Panc1 (cell line): Measurements from ENCODE around the gene DEPDC5. TPM values are rescaled to one million over a fixed set of nuclear protein-coding genes. Genes with fewer than 3 reads are reported as not detected.
A peak's percentile ranks its signal among the peaks of the same experiment; 100 is the strongest.
"Not testable (repeated sequence)": the region's sequence is repeated elsewhere in the genome, so short reads cannot be mapped to it uniquely, and the experiment has no call there.

Experiments used
- ATAC-seq: fragments of 200-7000 bp; cut with Tn5 transposase; 2 replicates; pipeline ENCODE4 v1.9.1; 2020; ENCODE audit warnings: mild to moderate bottlenecking, moderate library complexity
- Bru-seq: library from RNA; stranded (reverse); fragments of 400-500 nt; gene quantifications from one replicate; lab custom pipeline; 2021; lab: Mats Ljungman, UMichigan
- BruChase-seq, 2 experiments: library from RNA; stranded (reverse); fragments of 400-500 nt; gene quantifications; one replicate each; lab custom pipeline; 2021; lab: Mats Ljungman, UMichigan
- BruUV-seq: library from RNA; stranded (reverse); fragments of 400-500 nt; replicated peaks from 2 replicates; lab custom pipeline; 2021; lab: Mats Ljungman, UMichigan
- CTCF ChIA-PET: fragments of 300-600 bp; sonication (Branson Sonifier 250); formaldehyde crosslinking; loops from one replicate; lab custom pipeline; 2022; ENCODE audit warnings: antibody characterized with exemption; lab: Charles Lee
- POLR2A ChIA-PET: fragments of 300-600 bp; sonication (Branson Sonifier 250); formaldehyde crosslinking; loops from one replicate; lab custom pipeline; 2022; ENCODE audit warnings: antibody characterized with exemption; lab: Charles Lee
- DNase-seq: peaks from one replicate; pipeline ENCODE4 v3.0.0-alpha.2; 2010; ENCODE audit warnings: low read depth, low spot score
- H3K27ac ChIP-seq: 2 replicates; pipeline ENCODE4 v1.5.1; 2011; ENCODE audit warnings: mild to moderate bottlenecking, low read length, inconsistent platforms
- H3K27me3 ChIP-seq: fragments of 200-500 bp; sonication (Bioruptor generic); 2 replicates; pipeline ENCODE4 v1.6.0; 2014; ENCODE audit warnings: low read length, inconsistent platforms; ENCODE audit not compliant: control insufficient read depth, insufficient read depth
- H3K36me3 ChIP-seq: fragments of 200-500 bp; sonication (Bioruptor generic); 2 replicates; pipeline ENCODE4 v1.5.1; 2014; ENCODE audit warnings: inconsistent platforms, mild to moderate bottlenecking, low read length, moderate library complexity; ENCODE audit not compliant: control insufficient read depth, insufficient read depth
- H3K4me1 ChIP-seq: 2 replicates; pipeline ENCODE4 v1.5.1; 2011; ENCODE audit warnings: inconsistent platforms, mild to moderate bottlenecking, low read length, moderate library complexity; ENCODE audit not compliant: control insufficient read depth, insufficient read depth
- H3K4me3 ChIP-seq, 2 experiments: 2 replicates each; pipeline ENCODE4 v1.5.1; 2011 to 2012; ENCODE audit warnings: low read depth in 2 of 2, low read length in 2 of 2, mild to moderate bottlenecking in 2 of 2, inconsistent platforms in 1 of 2, moderate library complexity in 1 of 2
- H3K9me3 ChIP-seq: fragments of 200-500 bp; sonication (Bioruptor generic); 2 replicates; pipeline ENCODE4 v1.5.1; 2014; ENCODE audit warnings: low read depth, mild to moderate bottlenecking, inconsistent platforms, low read length, moderate library complexity; ENCODE audit not compliant: control insufficient read depth, insufficient read depth
- POLR2AphosphoS5 ChIP-seq: IDR thresholded peaks from 2 replicates; pipeline ENCODE4 v1.6.1; 2012; ENCODE audit warnings: mild to moderate bottlenecking, low read depth, low read length, moderate library complexity
- SIN3A ChIP-seq: IDR thresholded peaks from 2 replicates; pipeline ENCODE4 v1.6.1; 2012; ENCODE audit warnings: low read depth, mild to moderate bottlenecking, low read length, moderate library complexity, borderline replicate concordance; ENCODE audit not compliant: insufficient read depth
- TCF7L2 ChIP-seq: IDR thresholded peaks from 2 replicates; pipeline ENCODE4 v1.6.1; 2011; ENCODE audit warnings: mild to moderate bottlenecking, low read depth, low read length, inconsistent platforms
- in situ Hi-C: cut with HindIII; loops from 2 replicates; pipeline ENCODE4 v1.10.0; 2016; ENCODE audit warnings: low sequenced_read_pairs, low pct_unique_long_range_greater_than_20kb
- intact Hi-C: fragments of 100-400 bp; cut with micrococcal nuclease; formaldehyde crosslinking; loops from one replicate; pipeline ENCODE4 v1.10.0; 2022; ENCODE audit not compliant: unreplicated experiment
- long read RNA-seq: library from polyadenylated mRNA; unstranded; transcript quantifications from one replicate; pipeline ENCODE4 v2.0.0, GENCODE V29; 2021; ENCODE audit not compliant: unreplicated experiment
- polyA plus RNA-seq: library from polyadenylated mRNA; unstranded; fragments of >200 nt; gene quantifications from one replicate; pipeline ENCODE4 v1.2.1, GENCODE V29; 2012; ENCODE audit warnings: missing spikeins; ENCODE audit not compliant: insufficient read length
- total RNA-seq: library from RNA; stranded (reverse); gene quantifications from one replicate; pipeline ENCODE4 v1.2.1, GENCODE V29; 2021; ENCODE audit not compliant: unreplicated experiment
- TF ChIP-seq, protein P1 (sequence below), 2 experiments: IDR thresholded peaks; 2 replicates each; pipeline ENCODE4 v1.6.1; 2011 to 2012; ENCODE audit warnings: low read depth in 2 of 2, control low read depth in 1 of 2, low read length in 1 of 2, mild to moderate bottlenecking in 1 of 2, moderate library complexity in 1 of 2; ENCODE audit not compliant: insufficient read depth in 1 of 2
- TF ChIP-seq, protein P2 (sequence below): fragments of 450-650 bp; IDR thresholded peaks from 2 replicates; pipeline ENCODE4 v1.5.1; 2017; ENCODE audit warnings: mild to moderate bottlenecking

The DEPDC5 gene
- total RNA-seq (20.2 TPM), Bru-seq, nascent RNA (percentile 64 among the genes with signal in this experiment), BruChase-seq, experiment 1, labeled RNA remaining after a 2-hour chase (percentile 79 among the genes with signal in this experiment), BruChase-seq, experiment 2, labeled RNA remaining after a 6-hour chase (percentile 80 among the genes with signal in this experiment)
- 8.0 TPM for polyA plus RNA-seq
- long read RNA-seq, partial matches to known transcripts = 3 of 10 reads
- long read RNA-seq, other reads (novel, unspliced or antisense) = 2 of 10 reads

DNA sequence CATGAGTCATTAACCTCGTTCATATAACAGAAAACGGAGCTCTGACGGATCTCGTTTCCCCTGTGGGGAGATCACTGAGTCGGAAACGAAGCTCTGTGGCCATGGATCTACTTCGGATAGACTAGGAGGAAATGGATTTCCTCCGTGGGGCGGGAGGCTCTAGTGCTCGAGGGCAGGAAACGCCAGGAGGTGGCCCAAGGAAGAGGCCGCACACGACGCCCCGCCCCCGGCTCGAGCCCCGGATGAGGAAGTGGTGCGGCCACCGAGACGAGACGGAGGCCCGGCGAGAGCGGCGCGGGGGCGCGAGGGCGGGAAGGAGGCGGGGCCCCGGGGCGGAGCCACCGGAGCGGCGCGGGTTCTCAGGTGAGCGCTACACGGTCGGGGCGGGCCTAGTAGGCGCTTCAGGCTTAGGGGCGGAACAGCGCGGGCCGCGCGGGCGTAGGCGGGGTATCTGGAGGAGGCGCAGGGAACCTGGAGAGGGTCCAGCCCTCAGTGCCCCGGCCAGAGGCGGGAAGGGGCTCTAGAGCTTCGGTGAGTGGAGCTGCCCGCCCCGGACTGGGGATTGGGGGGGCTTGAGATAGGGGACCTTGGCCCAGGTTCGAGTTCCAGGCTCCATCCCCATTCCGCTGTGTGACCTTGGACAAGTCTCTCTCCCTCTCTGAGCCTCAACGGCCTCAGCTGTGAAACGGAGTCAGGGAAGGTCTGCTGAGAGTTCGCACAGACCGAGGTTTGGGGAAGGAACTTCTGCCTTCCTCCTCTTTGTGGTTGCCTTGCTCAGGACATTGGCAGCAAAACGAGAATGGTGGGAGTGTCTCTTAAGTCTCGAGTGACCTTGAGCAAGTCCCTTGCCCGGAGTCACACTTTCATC, at the start of gene DEPDC5:
Gene DEPDC5 (plus strand): TSS at position 386 of the 868 bp plus-strand sequence. CDS start 903 bp downstream, outside the sequence.
- POLR2A ChIA-PET = no interaction called here
- in situ Hi-C loops (no loop called here), intact Hi-C loops (no loop called here)
- peak; percentile 90 for ATAC-seq
- Histone ChIP-seq H3K27ac (peak within 1 kb of the TSS; percentile 97), H3K4me1 (peaks cover 20% of the 10 kb centered on the region), H3K36me3 (peaks cover 10% of the 10 kb centered on the region; the same call in 1 of the 2 replicates), H3K27me3 (no peaks in the 10 kb centered on the region), H3K4me3 (peak within 1 kb of the TSS; percentile 84 to 91), H3K9me3 (no peaks in the 10 kb centered on the region)
- CTCF ChIA-PET = no interaction called here
- BruUV-seq = no TSS peak
- TF ChIP-seq TCF7L2 (no peak), POLR2AphosphoS5 (peak; percentile 77)
- DNase-seq = no peak

DNA sequence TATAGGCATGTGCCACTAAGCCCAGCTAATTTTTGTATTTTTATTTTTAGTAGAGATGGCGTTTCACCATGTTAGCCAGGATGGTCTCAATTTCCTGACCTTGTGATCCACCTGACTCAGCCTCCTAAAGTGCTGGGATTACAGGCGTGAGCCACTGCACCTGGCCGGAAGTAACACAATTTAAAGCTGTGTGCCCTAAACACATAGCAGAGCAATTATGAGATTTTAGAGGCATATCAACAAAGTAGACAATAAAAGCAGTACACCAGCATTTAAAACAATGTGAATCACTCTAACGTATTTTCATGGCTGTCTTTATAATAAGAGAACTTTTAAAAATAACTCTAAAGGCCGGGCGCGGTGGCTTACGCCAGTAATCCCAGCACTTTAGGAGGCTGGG, 46.3 kb upstream of the DEPDC5 start:
- ATAC-seq = no peak
- no peak overlapping the region for H3K4me3 ChIP-seq
- H3K4me1 ChIP-seq = no peaks in the 10 kb centered on the region
- no TSS peak for BruUV-seq
- intact Hi-C loops (no loop called here), in situ Hi-C loops (loop anchor here (25.0 kb wide), 1 partner anchor 255 kb away; no protein-coding TSS in a partner anchor)
- H3K9me3 ChIP-seq = no peaks in the 10 kb centered on the region
- peaks cover 10% of the 10 kb centered on the region for H3K36me3 ChIP-seq
- ChIA-PET POLR2A (no interaction called here), CTCF (no interaction called here)
- no peak overlapping the region for H3K27ac ChIP-seq
- no peaks in the 10 kb centered on the region for H3K27me3 ChIP-seq
- no peak for DNase-seq
- TF ChIP-seq, protein P1, sequence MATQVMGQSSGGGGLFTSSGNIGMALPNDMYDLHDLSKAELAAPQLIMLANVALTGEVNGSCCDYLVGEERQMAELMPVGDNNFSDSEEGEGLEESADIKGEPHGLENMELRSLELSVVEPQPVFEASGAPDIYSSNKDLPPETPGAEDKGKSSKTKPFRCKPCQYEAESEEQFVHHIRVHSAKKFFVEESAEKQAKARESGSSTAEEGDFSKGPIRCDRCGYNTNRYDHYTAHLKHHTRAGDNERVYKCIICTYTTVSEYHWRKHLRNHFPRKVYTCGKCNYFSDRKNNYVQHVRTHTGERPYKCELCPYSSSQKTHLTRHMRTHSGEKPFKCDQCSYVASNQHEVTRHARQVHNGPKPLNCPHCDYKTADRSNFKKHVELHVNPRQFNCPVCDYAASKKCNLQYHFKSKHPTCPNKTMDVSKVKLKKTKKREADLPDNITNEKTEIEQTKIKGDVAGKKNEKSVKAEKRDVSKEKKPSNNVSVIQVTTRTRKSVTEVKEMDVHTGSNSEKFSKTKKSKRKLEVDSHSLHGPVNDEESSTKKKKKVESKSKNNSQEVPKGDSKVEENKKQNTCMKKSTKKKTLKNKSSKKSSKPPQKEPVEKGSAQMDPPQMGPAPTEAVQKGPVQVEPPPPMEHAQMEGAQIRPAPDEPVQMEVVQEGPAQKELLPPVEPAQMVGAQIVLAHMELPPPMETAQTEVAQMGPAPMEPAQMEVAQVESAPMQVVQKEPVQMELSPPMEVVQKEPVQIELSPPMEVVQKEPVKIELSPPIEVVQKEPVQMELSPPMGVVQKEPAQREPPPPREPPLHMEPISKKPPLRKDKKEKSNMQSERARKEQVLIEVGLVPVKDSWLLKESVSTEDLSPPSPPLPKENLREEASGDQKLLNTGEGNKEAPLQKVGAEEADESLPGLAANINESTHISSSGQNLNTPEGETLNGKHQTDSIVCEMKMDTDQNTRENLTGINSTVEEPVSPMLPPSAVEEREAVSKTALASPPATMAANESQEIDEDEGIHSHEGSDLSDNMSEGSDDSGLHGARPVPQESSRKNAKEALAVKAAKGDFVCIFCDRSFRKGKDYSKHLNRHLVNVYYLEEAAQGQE (IDR thresholded peaks at IDR 0.05; ENCODE audit: insufficient read depth in 1 of 2, low read depth in 2 of 2, low read length in 1 of 2) = no peak
- TF ChIP-seq TCF7L2 (no peak), POLR2AphosphoS5 (no peak), SIN3A (no peak)
- TF ChIP-seq, protein P2, sequence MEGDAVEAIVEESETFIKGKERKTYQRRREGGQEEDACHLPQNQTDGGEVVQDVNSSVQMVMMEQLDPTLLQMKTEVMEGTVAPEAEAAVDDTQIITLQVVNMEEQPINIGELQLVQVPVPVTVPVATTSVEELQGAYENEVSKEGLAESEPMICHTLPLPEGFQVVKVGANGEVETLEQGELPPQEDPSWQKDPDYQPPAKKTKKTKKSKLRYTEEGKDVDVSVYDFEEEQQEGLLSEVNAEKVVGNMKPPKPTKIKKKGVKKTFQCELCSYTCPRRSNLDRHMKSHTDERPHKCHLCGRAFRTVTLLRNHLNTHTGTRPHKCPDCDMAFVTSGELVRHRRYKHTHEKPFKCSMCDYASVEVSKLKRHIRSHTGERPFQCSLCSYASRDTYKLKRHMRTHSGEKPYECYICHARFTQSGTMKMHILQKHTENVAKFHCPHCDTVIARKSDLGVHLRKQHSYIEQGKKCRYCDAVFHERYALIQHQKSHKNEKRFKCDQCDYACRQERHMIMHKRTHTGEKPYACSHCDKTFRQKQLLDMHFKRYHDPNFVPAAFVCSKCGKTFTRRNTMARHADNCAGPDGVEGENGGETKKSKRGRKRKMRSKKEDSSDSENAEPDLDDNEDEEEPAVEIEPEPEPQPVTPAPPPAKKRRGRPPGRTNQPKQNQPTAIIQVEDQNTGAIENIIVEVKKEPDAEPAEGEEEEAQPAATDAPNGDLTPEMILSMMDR = no peak

DNA sequence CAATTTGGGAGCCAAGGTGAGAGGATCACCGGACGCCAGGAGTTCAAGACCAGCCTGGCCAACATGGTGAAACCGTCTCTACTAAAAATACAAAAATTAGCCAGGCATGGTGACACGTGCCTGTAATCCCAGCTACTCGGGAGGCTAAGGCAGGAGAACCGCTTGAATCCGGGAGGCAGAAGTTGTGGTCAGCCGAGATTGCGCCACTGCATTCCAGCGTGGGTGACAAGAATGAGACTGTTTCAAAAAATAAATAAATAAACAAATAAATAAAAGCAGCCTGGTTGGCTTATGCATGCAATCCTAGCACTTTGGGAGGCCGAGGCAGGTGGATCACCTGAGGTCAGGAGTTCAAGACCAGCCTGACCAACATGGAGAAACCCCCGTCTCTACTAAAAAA, 42.6 kb upstream of the DEPDC5 start:
- H3K27ac ChIP-seq, BruUV-seq, H3K27me3 ChIP-seq, ATAC-seq, H3K36me3 ChIP-seq, POLR2A ChIA-PET, H3K9me3 ChIP-seq, DNase-seq, CTCF ChIA-PET, intact Hi-C loops, H3K4me1 ChIP-seq, H3K4me3 ChIP-seq: not testable (repeated sequence)
- in situ Hi-C loops = loop anchor here (25.0 kb wide), 1 partner anchor 251 kb away; no protein-coding TSS in a partner anchor
